WERI-Rb-1 (cell line): ENCODE results near the gene OR10H3.

Source experiments
- DNase-seq: peaks from one replicate; pipeline ENCODE4 v3.0.0-alpha.2; 2020
- H3K27ac ChIP-seq: fragments of 250-450 bp; sonication (Bioruptor Pico); 2 replicates; pipeline ENCODE4 v1.5.1; 2020; ENCODE audit warnings: mild to moderate bottlenecking, moderate library complexity
- H3K27me3 ChIP-seq: fragments of 250-450 bp; sonication (Bioruptor Pico); 2 replicates; pipeline ENCODE4 v1.5.1; 2021; ENCODE audit warnings: mild to moderate bottlenecking, low read depth, moderate library complexity; ENCODE audit not compliant: insufficient read depth, severe bottlenecking
- H3K36me3 ChIP-seq: fragments of 250-450 bp; sonication (Bioruptor Pico); 2 replicates; pipeline ENCODE4 v1.5.1; 2020; ENCODE audit warnings: mild to moderate bottlenecking, moderate library complexity
- H3K4me3 ChIP-seq: 2 replicates; pipeline ENCODE4 v1.5.1; 2011; ENCODE audit warnings: low read depth, mild to moderate bottlenecking, control low read depth, low read length
- H3K9me3 ChIP-seq: fragments of 250-450 bp; sonication (Bioruptor Pico); 2 replicates; pipeline ENCODE4 v1.5.1; 2021; ENCODE audit warnings: mild to moderate bottlenecking, moderate library complexity; ENCODE audit not compliant: severe bottlenecking
- TF ChIP-seq, protein P1 (sequence below): IDR thresholded peaks from 2 replicates; pipeline ENCODE4 v1.5.1; 2011; ENCODE audit warnings: low read depth, mild to moderate bottlenecking, control low read depth, inconsistent platforms, low read length

Gene OR10H3

DNA sequence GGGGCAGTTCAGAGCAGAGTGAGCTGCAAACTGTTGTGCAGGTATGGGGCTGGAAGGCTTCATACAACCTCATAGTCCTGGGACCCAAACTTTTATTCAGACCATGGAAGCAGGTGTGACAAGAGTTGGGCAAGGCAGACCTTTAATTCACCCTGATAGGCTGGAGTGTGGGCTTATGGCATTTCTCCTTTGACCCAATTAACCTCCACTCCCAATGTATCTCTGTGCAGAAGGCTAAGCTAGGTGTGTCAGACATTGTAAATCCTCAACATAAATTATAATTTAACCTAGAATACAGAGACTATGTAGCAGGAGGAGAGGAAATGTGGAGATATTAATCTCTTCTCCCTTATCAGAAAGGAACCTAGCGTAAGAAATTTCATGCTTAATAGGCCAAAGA lies 22.1 kb upstream of the OR10H3 start:
- H3K27ac ChIP-seq: no peak overlapping the region
- no peak for DNase-seq
- peaks cover 6% of the 10 kb centered on the region for H3K27me3 ChIP-seq
- H3K36me3 ChIP-seq: no peaks in the 10 kb centered on the region
- no peaks in the 10 kb centered on the region for H3K9me3 ChIP-seq
- TF ChIP-seq, protein P1, sequence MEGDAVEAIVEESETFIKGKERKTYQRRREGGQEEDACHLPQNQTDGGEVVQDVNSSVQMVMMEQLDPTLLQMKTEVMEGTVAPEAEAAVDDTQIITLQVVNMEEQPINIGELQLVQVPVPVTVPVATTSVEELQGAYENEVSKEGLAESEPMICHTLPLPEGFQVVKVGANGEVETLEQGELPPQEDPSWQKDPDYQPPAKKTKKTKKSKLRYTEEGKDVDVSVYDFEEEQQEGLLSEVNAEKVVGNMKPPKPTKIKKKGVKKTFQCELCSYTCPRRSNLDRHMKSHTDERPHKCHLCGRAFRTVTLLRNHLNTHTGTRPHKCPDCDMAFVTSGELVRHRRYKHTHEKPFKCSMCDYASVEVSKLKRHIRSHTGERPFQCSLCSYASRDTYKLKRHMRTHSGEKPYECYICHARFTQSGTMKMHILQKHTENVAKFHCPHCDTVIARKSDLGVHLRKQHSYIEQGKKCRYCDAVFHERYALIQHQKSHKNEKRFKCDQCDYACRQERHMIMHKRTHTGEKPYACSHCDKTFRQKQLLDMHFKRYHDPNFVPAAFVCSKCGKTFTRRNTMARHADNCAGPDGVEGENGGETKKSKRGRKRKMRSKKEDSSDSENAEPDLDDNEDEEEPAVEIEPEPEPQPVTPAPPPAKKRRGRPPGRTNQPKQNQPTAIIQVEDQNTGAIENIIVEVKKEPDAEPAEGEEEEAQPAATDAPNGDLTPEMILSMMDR: no peak
- H3K4me3 ChIP-seq: no peak overlapping the region

DNA sequence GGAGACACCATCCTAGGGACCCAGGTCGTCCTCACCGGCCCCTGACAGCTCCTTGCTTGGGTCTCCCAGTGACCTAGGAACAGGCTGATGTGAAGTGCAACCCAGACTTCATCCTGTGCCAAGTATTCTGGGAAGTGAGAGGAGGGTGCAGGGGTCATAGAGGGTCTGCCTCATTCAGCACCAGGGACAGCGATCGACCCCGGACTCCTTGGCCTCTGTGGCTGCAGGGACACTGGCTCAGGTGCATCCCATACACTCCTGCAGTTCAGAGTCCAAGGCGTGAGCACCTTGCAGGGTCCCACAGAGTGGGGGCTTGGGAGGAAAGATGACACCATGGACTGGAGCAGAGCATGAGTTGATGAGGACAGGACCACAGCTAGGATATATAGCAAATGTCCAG lies 20.0 kb upstream of the OR10H3 start:
- Histone ChIP-seq H3K27me3 (peaks cover 26% of the 10 kb centered on the region), H3K36me3 (no peaks in the 10 kb centered on the region), H3K4me3 (no peak overlapping the region), H3K9me3 (peaks cover 2% of the 10 kb centered on the region), H3K27ac (no peak overlapping the region)
- DNase-seq: no peak
- TF ChIP-seq, protein P1: no peak

GRCh38 chr19:15721268-15721667 lies 16.5 kb upstream of the OR10H3 start:
- Histone ChIP-seq H3K4me3 (no peak overlapping the region), H3K27me3 (peaks cover 56% of the 10 kb centered on the region), H3K36me3 (no peaks in the 10 kb centered on the region), H3K27ac (no peak overlapping the region), H3K9me3 (peaks cover 2% of the 10 kb centered on the region)
- no peak for DNase-seq
- TF ChIP-seq, protein P1: no peak

- peaks cover 60% of the 10 kb centered on the region for H3K27me3 ChIP-seq
These were observed 14.8 kb upstream of the OR10H3 start for GRCh38 chr19:15722956-15723355.

GRCh38 chr19:15727724-15728123 lies 10.1 kb upstream of the OR10H3 start, which contains the start of gene OR10H2:
TSS of gene OR10H2 (plus strand) at chr19:15728024. CDS start at chr19:15728044, 20 bp downstream.
- no peak within 1 kb of the TSS for H3K4me3 ChIP-seq
- DNase-seq: no peak
- H3K9me3 ChIP-seq: peaks cover 3% of the 10 kb centered on the region
- peaks cover 54% of the 10 kb centered on the region for H3K27me3 ChIP-seq
- H3K27ac ChIP-seq: no peak within 1 kb of the TSS
- TF ChIP-seq, protein P1: no peak
- H3K36me3 ChIP-seq: no peaks in the 10 kb centered on the region

More at GRCh38 chr19:15722956-15723355, 14.8 kb upstream of the OR10H3 start:
- H3K27ac ChIP-seq: no peak overlapping the region
- peaks cover 2% of the 10 kb centered on the region for H3K9me3 ChIP-seq
- no peak overlapping the region for H3K4me3 ChIP-seq
- no peak for DNase-seq
- TF ChIP-seq, protein P1: no peak
- no peaks in the 10 kb centered on the region for H3K36me3 ChIP-seq

- Histone ChIP-seq H3K4me3 (no peak overlapping the region), H3K27me3 (peaks cover 35% of the 10 kb centered on the region), H3K9me3 (peaks cover 3% of the 10 kb centered on the region), H3K36me3 (no peaks in the 10 kb centered on the region), H3K27ac (no peak overlapping the region)
- TF ChIP-seq, protein P1: no peak
- DNase-seq: no peak
These were observed 7.2 kb upstream of the OR10H3 start for GRCh38 chr19:15730538-15730937.
